ENCODE measurements around the gene NPFF. TPM values are rescaled to one million over a fixed set of nuclear protein-coding genes. Genes with fewer than 3 reads are reported as not detected.

The NPFF gene
- total RNA-seq, 1 donor from 2014 or later, result not detected

DNA sequence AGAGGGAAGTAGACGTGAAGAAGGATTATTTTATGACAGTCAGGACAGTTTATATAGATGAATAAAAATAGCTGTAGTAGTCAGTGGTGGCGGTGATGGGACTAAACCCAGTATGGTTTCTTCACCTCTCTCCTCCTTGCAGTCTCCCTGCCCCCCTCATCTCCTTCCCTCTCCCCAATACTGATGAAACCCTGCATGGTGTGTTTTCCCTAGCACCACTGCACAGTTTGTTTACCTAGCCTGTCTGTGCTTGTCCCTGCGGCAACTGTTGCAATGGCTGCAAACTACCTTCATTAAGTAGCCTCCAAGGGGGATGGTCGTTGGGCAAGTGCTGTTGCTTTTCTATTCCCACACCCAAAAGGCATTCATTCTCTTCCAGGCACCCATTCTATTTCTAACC lies 40.6 kb downstream of the NPFF start:
- Histone ChIP-seq H3K27me3 (ENCODE audit: low read depth) (no peaks in the 10 kb centered on the region), H3K27ac (replicated peaks) (peak overlapping the region; percentile 69), H3K36me3 (peaks cover 100% of the 10 kb centered on the region), H3K9me3 (replicated peaks) (no peaks in the 10 kb centered on the region), H3K4me3 (no peak overlapping the region), H3K4me1 (peaks cover 98% of the 10 kb centered on the region)
- DNase-seq, result no peak
- intact Hi-C loops (cut with micrococcal nuclease), result no loop called here
- no peak for TF ChIP-seq CTCF (IDR thresholded peaks at IDR 0.05; ENCODE audit: borderline replicate concordance)

DNA sequence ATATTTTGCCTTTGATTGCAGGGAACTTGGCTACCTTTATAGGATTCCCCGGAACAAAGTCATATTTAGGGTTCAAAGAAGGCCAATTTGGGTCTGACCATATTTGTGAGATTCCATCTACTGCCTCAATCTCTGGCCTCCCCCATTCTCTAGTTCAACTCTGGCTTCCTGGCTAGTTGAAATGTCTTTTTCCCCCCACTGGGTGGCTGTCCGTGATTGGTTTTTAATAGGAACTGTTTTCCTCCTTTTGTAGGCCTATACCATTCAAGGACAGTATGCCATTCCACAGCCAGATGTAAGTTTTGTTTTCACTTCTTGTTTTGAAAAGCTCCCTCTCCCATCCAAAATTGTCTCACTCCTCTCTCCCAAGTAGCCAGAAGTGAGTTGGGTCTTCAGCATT lies 41.6 kb downstream of the NPFF start:
- TF ChIP-seq CTCF (IDR thresholded peaks at IDR 0.05; ENCODE audit: borderline replicate concordance), result no peak
- H3K27ac ChIP-seq (replicated peaks), result peak overlapping the region; percentile 69
- intact Hi-C loops (cut with micrococcal nuclease), result no loop called here
- H3K9me3 ChIP-seq (replicated peaks), result no peaks in the 10 kb centered on the region
- DNase-seq, result no peak
- H3K36me3 ChIP-seq, result peaks cover 100% of the 10 kb centered on the region
- peaks cover 98% of the 10 kb centered on the region for H3K4me1 ChIP-seq
- H3K27me3 ChIP-seq (ENCODE audit: low read depth), result no peaks in the 10 kb centered on the region
- no peak overlapping the region for H3K4me3 ChIP-seq

GRCh38 chr12:53464685-53465418 lies 42.4 kb downstream of the NPFF start:
- intact Hi-C loops (cut with micrococcal nuclease), result no loop called here
- TF ChIP-seq CTCF (IDR thresholded peaks at IDR 0.05; ENCODE audit: borderline replicate concordance), result no peak
- Histone ChIP-seq H3K36me3 (peaks cover 100% of the 10 kb centered on the region), H3K27me3 (ENCODE audit: low read depth) (no peaks in the 10 kb centered on the region), H3K4me1 (peaks cover 98% of the 10 kb centered on the region), H3K4me3 (no peak overlapping the region), H3K27ac (replicated peaks) (peak overlapping the region; percentile 69), H3K9me3 (replicated peaks) (no peaks in the 10 kb centered on the region)
- DNase-seq, result no peak

DNA sequence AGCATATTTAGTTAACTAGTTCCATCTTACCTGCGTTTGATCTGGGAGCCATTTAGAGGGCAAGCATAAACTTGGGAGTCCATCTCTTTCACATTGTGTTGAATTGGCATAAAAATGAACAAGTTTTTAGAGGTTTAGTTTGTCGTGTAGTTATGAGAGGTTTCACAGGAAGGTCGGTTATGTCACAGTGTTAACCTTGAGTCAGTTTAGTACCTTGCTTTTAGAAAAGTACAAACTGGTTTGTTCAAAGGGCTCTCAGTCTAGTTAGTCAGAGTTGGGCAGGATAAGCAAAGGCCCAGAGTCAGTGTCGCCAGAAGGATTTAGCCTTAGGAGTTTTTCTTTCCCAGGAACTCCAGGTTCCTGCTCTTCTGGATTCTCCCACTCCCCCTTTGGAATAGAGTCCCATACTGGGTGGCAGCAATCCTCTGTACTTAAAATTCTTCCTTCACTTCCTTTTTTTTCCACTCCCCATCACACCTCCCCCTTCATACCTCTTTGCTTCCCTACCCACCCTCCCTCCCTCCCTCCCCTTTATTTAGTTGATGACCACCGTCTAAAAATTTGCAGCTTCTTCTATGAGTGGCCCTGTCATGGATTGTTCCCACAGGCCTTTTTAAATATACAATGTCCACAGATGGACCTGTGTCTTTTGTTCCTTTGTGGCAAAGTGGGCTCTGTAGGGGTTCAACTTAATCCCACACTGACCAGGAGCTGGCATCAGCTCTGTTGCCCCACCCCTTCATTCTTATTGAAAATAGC lies 43.3 kb downstream of the NPFF start:
- H3K9me3 ChIP-seq (replicated peaks), result no peaks in the 10 kb centered on the region
- intact Hi-C loops (cut with micrococcal nuclease), result no loop called here
- no peak for DNase-seq
- H3K4me3 ChIP-seq, result no peak overlapping the region
- peaks cover 100% of the 10 kb centered on the region for H3K36me3 ChIP-seq
- peaks cover 98% of the 10 kb centered on the region for H3K4me1 ChIP-seq
- TF ChIP-seq CTCF (IDR thresholded peaks at IDR 0.05; ENCODE audit: borderline replicate concordance), result no peak
- H3K27me3 ChIP-seq (ENCODE audit: low read depth), result no peaks in the 10 kb centered on the region
- peak overlapping the region; percentile 69 for H3K27ac ChIP-seq (replicated peaks)

GRCh38 chr12:53462935-53463334 lies 44.3 kb downstream of the NPFF start:
- DNase-seq, result no peak
- Histone ChIP-seq H3K27me3 (ENCODE audit: low read depth) (no peaks in the 10 kb centered on the region), H3K4me3 (no peak overlapping the region), H3K27ac (replicated peaks) (peak overlapping the region; percentile 69), H3K4me1 (peaks cover 95% of the 10 kb centered on the region), H3K9me3 (replicated peaks) (no peaks in the 10 kb centered on the region), H3K36me3 (peaks cover 100% of the 10 kb centered on the region)
- intact Hi-C loops (cut with micrococcal nuclease), result no loop called here
- TF ChIP-seq CTCF (IDR thresholded peaks at IDR 0.05; ENCODE audit: borderline replicate concordance), result no peak

Measured in left ventricle myocardium inferior (tissue), 1 donor.